HepG2 (cell line): ENCODE data around the gene RHOT1. TPM values are rescaled to one million over a fixed set of nuclear protein-coding genes. Genes with fewer than 3 reads are reported as not detected.
"Not testable (repeated sequence)": the region's sequence is repeated elsewhere in the genome, so short reads cannot be mapped to it uniquely, and the experiment has no call there.

ENCODE experiments used
- ATAC-seq: fragments of 200-7000 bp; cut with Tn5 transposase; 3 replicates; pipeline ENCODE4 v1.9.1; 2020; ENCODE audit warnings: mild to moderate bottlenecking, moderate library complexity
- BruUV-seq: library from RNA; stranded (reverse); fragments of 400-500 nt; replicated peaks from 2 replicates; lab custom pipeline; 2021; lab: Mats Ljungman, UMichigan
- CTCF ChIA-PET: fragments of 300-600 bp; formaldehyde crosslinking; extraction: SDS; loops from one replicate; lab custom pipeline; 2021; ENCODE audit warnings: low total read pairs, inconsistent platforms, low intra/inter-chr PET ratio; lab: Yijun Ruan, JAX
- POLR2A ChIA-PET: fragments of 350-600 bp; sonication (Branson Sonifier 250); formaldehyde crosslinking; loops from one replicate; lab custom pipeline; 2020; ENCODE audit warnings: antibody characterized with exemption, inconsistent platforms; lab: Yijun Ruan, JAX
- DNase-seq: peaks from one replicate; pipeline ENCODE4 v3.0.0-alpha.2; 2015; ENCODE audit warnings: low spot score
- FAIRE-seq: peaks from 3 replicates; lab custom pipeline; 2011; peaks lifted over from hg19 to GRCh38; lab: Jason Lieb, UNC
- H2AFZ ChIP-seq: one replicate; pipeline ENCODE4 v1.6.1; 2011; ENCODE audit warnings: low read length, inconsistent platforms
- H3K27ac ChIP-seq: fragments of 300-600 bp; 3 replicates; pipeline ENCODE4 v1.8.0; 2011; ENCODE audit warnings: mixed run types, mild to moderate bottlenecking, mixed read lengths, low read length, inconsistent platforms; ENCODE audit not compliant: insufficient read depth; ENCODE audit errors: extremely low read length
- H3K27me3 ChIP-seq, 2 experiments: fragments of 200-600 bp in 1 of 2; 2 replicates in 1 of 2; 3 replicates in 1 of 2; pipeline versions ENCODE4 v1.6.0 to v1.8.0; 2011; ENCODE audit warnings: low read length in 2 of 2, mild to moderate bottlenecking in 2 of 2, moderate library complexity in 2 of 2, inconsistent platforms in 1 of 2; ENCODE audit not compliant: insufficient read depth in 2 of 2, control insufficient read depth in 1 of 2
- H3K36me3 ChIP-seq, 2 experiments: fragments of 200-600 bp in 1 of 2; replicated peaks in 1 of 2; 2 replicates in 1 of 2; 3 replicates in 1 of 2; pipeline versions ENCODE4 v1.5.1 to v1.8.0; 2011; ENCODE audit warnings: low read length in 2 of 2, inconsistent platforms in 1 of 2; ENCODE audit not compliant: insufficient read depth in 2 of 2, control insufficient read depth in 1 of 2
- H3K4me1 ChIP-seq: 2 replicates; pipeline ENCODE4 v1.5.1; 2012; ENCODE audit warnings: low read length, inconsistent platforms; ENCODE audit not compliant: insufficient read depth
- H3K4me2 ChIP-seq: 2 replicates; pipeline ENCODE4 v1.6.0; 2011; ENCODE audit warnings: low read depth, low read length, inconsistent platforms
- H3K4me3 ChIP-seq, 3 experiments: fragments of 200-600 bp in 1 of 3; sonication (generic), shearing (Covaris generic) in 1 of 3; replicated peaks in 1 of 3; 2 replicates each; pipeline ENCODE4 v1.5.1; 2011 to 2016; ENCODE audit warnings: low read length in 3 of 3, inconsistent platforms in 2 of 3, low read depth in 2 of 3, mild to moderate bottlenecking in 2 of 3, control low read depth in 1 of 3, mixed read lengths in 1 of 3; ENCODE audit not compliant: insufficient read depth in 1 of 3
- H3K79me2 ChIP-seq: one replicate; pipeline ENCODE4 v1.6.1; 2011; ENCODE audit warnings: low read length, inconsistent platforms; ENCODE audit not compliant: insufficient read depth
- H3K9ac ChIP-seq: 2 replicates; pipeline ENCODE4 v1.6.0; 2011; ENCODE audit warnings: mild to moderate bottlenecking, low read depth, low read length, inconsistent platforms; ENCODE audit not compliant: insufficient read depth
- H3K9me3 ChIP-seq: 2 replicates; pipeline ENCODE4 v1.5.1; 2012; ENCODE audit warnings: mild to moderate bottlenecking, low read length
- H4K20me1 ChIP-seq: 2 replicates; pipeline ENCODE4 v1.6.0; 2011; ENCODE audit warnings: inconsistent platforms, mild to moderate bottlenecking, low read length, moderate library complexity; ENCODE audit not compliant: insufficient read depth
- EED ChIP-seq: sonication (generic); formaldehyde crosslinking; IDR thresholded peaks from 2 replicates; pipeline ENCODE4 v1.5.0; 2020; ENCODE audit warnings: mild to moderate bottlenecking, missing genetic modification reagents
- ELF4 ChIP-seq: sonication (generic); formaldehyde crosslinking; IDR thresholded peaks from 2 replicates; pipeline ENCODE4 v1.5.0; 2020; ENCODE audit warnings: missing genetic modification reagents, mild to moderate bottlenecking, moderate library complexity, borderline replicate concordance
- MEIS1 ChIP-seq: sonication (generic); formaldehyde crosslinking; IDR thresholded peaks from 2 replicates; pipeline ENCODE4 v1.9.0; 2021; ENCODE audit warnings: mild to moderate bottlenecking, missing genetic modification reagents, moderate library complexity, borderline replicate concordance
- NONO ChIP-seq, 2 experiments: fragments of 450-650 bp in 1 of 2; sonication (generic) in 1 of 2; formaldehyde crosslinking in 1 of 2; IDR thresholded peaks in 1 of 2; conservative IDR thresholded peaks in 1 of 2; 2 replicates each; pipeline versions ENCODE4 v1.6.1 to v1.8.0; 2017 to 2022; ENCODE audit warnings: mild to moderate bottlenecking in 1 of 2, missing genetic modification reagents in 1 of 2, moderate library complexity in 1 of 2
- TCF12 ChIP-seq, 2 experiments: fragments of 450-650 bp in 1 of 2; sonication (generic) in 1 of 2; formaldehyde crosslinking in 1 of 2; IDR thresholded peaks; 2 replicates each; pipeline versions ENCODE4 v1.6.1 to v1.8.0; 2017 to 2022; ENCODE audit warnings: antibody characterized with exemption in 1 of 2, mild to moderate bottlenecking in 1 of 2, missing genetic modification reagents in 1 of 2, moderate library complexity in 1 of 2
- ZMAT5 ChIP-seq: sonication (generic); formaldehyde crosslinking; IDR thresholded peaks from 2 replicates; pipeline ENCODE4 v1.5.0; 2020; ENCODE audit warnings: mild to moderate bottlenecking, low read depth, missing genetic modification reagents, borderline replicate concordance
- ZNF468 ChIP-seq: sonication (generic); formaldehyde crosslinking; IDR thresholded peaks from 2 replicates; pipeline ENCODE4 v1.8.0; 2022; ENCODE audit warnings: mild to moderate bottlenecking, moderate library complexity, missing genetic modification reagents
- ZNF615 ChIP-seq: sonication (generic); formaldehyde crosslinking; IDR thresholded peaks from 2 replicates; pipeline ENCODE4 v1.5.0; 2020; ENCODE audit warnings: mild to moderate bottlenecking, missing genetic modification reagents, borderline replicate concordance
- whole genome bisulfite sequencing: methylation state at CpG from one replicate; pipeline ENCODE4 v1.1.6; 2017; ENCODE audit warnings: low lambda C conversion rate; 5-methylcytosine and 5-hydroxymethylcytosine counted together
- in situ Hi-C: cut with HindIII; loops from 2 replicates; pipeline ENCODE4 v1.10.0; 2017; ENCODE audit warnings: low pct_unique_long_range_greater_than_20kb; ENCODE audit not compliant: extremely low pct_ligation_motif_present
- intact Hi-C: fragments of 100-400 bp; cut with micrococcal nuclease; formaldehyde crosslinking; loops from one replicate; pipeline ENCODE4 v1.10.0; 2022; ENCODE audit not compliant: unreplicated experiment
- polyA plus RNA-seq, 8 experiments: library from polyadenylated mRNA; depleted of rRNA in 3 of 8; stranded (reverse) in 7 of 8; unstranded in 1 of 8; fragments of >200 nt; fragmentation: Illumina TruSeq in 4 of 8; extraction: Trizol in 4 of 8; gene quantifications; 2 replicates each; pipeline versions ENCODE4 v1.2.1 to v1.2.3, GENCODE V29; 2011 to 2016; ENCODE audit warnings: low read depth in 4 of 8, missing spikeins in 1 of 8, mixed read lengths in 1 of 8; ENCODE audit not compliant: insufficient read depth in 1 of 8
- total RNA-seq, 5 experiments: library from RNA; depleted of rRNA; stranded (reverse); fragments of >200 nt; fragmentation: Illumina TruSeq; extraction: Trizol; gene quantifications; 2 replicates each; pipeline ENCODE4 v1.2.3, GENCODE V29; 2016; ENCODE audit warnings: low read depth in 1 of 5

RHOT1 gene
- total and polyA plus RNA-seq, 2 of the 13 experiments (the other 11 are each of a cell fraction or from before 2014, with no cell fraction given), result 25.6 to 41.5 TPM

- TF ChIP-seq ZMAT5 (CRISPR knock-in tag) (no peak), ELF4 (no peak), MEIS1 (CRISPR knock-in tag) (no peak), EED (CRISPR knock-in tag) (no peak), TCF12 (IDR thresholded peaks at IDR 0.05) (no peak), TCF12 (CRISPR knock-in tag; IDR thresholded peaks at IDR 0.05) (no peak), ZNF615 (CRISPR knock-in tag) (no peak), NONO (IDR thresholded peaks at IDR 0.05) (no peak), NONO (CRISPR knock-in tag; conservative IDR thresholded peaks at IDR 0.05) (no peak), ZNF468 (CRISPR knock-in tag) (no peak)
Measured at GRCh38 chr17:32174889-32175288, 32.6 kb downstream of the RHOT1 start (continued).

- H2AFZ ChIP-seq, H3K9me3 ChIP-seq, H3K79me2 ChIP-seq, in situ Hi-C loops, CTCF ChIA-PET, POLR2A ChIA-PET, intact Hi-C loops, H3K27ac ChIP-seq, H3K36me3 ChIP-seq, H3K4me2 ChIP-seq, H4K20me1 ChIP-seq, BruUV-seq, H3K27me3 ChIP-seq, FAIRE-seq, DNase-seq, ATAC-seq, H3K4me3 ChIP-seq, H3K9ac ChIP-seq: not testable (repeated sequence)
- 96% methylated on average over 13 of the region's 24 CpGs for WGBS
- peaks cover 14% of the 10 kb centered on the region for H3K4me1 ChIP-seq
Measured at GRCh38 chr17:32178679-32179078, 36.4 kb downstream of the RHOT1 start.

- H3K36me3 ChIP-seq, ATAC-seq, in situ Hi-C loops, FAIRE-seq, BruUV-seq, POLR2A ChIA-PET, H3K9me3 ChIP-seq, H2AFZ ChIP-seq, H3K4me3 ChIP-seq, intact Hi-C loops, H3K4me2 ChIP-seq, H4K20me1 ChIP-seq, H3K9ac ChIP-seq, H3K79me2 ChIP-seq, CTCF ChIA-PET, DNase-seq, H3K27me3 ChIP-seq, H3K27ac ChIP-seq: not testable (repeated sequence)
- H3K4me1 ChIP-seq, result peaks cover 14% of the 10 kb centered on the region
- 97% methylated on average over 6 of the region's 23 CpGs for WGBS
Measured at GRCh38 chr17:32179103-32179502, 36.8 kb downstream of the RHOT1 start.

- H3K79me2 ChIP-seq, H3K9ac ChIP-seq, H4K20me1 ChIP-seq, BruUV-seq, POLR2A ChIA-PET, H3K27ac ChIP-seq, CTCF ChIA-PET, H3K4me3 ChIP-seq, H3K9me3 ChIP-seq, in situ Hi-C loops, H2AFZ ChIP-seq, H3K36me3 ChIP-seq, ATAC-seq, DNase-seq, intact Hi-C loops, H3K4me2 ChIP-seq, FAIRE-seq, H3K27me3 ChIP-seq: not testable (repeated sequence)
- peaks cover 14% of the 10 kb centered on the region for H3K4me1 ChIP-seq
- 89% methylated on average over 3 of the region's 25 CpGs for WGBS
Measured at GRCh38 chr17:32179526-32179925, 37.2 kb downstream of the RHOT1 start.
